Body of pancreas (tissue), 4 donors: ENCODE data around the gene GID8.

ENCODE experiments used
- POLR2A ChIP-seq, 3 donors: fragments of 450-650 bp; IDR thresholded peaks; one replicate each; pipeline ENCODE4 v1.6.1; 2016; ENCODE audit warnings: antibody characterized with exemption in 3 of 3, mild to moderate bottlenecking in 2 of 3
- TF ChIP-seq, protein P1 (sequence below), 7 experiments: fragments of 450-650 bp in 4 of 7; fragments of 200-600 bp in 3 of 7; sonication (generic) in 3 of 7; IDR thresholded peaks; one replicate each; pipeline ENCODE4 v1.5.1; 2016 to 2019; ENCODE audit warnings: antibody characterized with exemption in 7 of 7

DNA sequence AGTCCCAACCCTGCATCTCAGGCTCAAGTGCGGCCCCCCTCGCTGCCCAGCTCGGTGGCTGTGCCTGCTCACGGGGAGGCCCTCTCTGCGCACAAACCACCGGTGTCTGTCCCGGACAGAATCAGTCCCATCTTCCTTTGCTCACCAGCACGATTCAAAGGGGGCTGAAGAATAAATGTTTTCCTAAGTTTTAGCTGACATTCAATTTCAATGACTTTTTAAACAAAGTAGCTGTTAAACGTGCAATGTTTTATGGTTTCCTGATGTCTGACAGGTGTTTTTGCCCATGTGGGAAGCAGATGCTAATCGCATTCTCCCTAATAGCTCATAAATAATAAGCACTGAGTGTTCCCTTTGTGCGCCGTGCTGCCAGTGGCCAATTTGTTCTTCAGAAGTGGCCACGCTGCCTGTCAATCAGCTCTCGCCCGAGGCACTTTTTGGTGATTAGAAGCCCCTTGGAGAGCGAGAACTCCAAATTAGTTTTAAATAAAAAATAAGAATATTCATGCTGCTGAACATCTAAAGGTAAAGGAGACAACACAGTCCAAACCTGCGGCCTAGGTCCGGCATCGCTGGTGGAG, 42.5 kb downstream of the GID8 start:
- TF ChIP-seq, protein P1, sequence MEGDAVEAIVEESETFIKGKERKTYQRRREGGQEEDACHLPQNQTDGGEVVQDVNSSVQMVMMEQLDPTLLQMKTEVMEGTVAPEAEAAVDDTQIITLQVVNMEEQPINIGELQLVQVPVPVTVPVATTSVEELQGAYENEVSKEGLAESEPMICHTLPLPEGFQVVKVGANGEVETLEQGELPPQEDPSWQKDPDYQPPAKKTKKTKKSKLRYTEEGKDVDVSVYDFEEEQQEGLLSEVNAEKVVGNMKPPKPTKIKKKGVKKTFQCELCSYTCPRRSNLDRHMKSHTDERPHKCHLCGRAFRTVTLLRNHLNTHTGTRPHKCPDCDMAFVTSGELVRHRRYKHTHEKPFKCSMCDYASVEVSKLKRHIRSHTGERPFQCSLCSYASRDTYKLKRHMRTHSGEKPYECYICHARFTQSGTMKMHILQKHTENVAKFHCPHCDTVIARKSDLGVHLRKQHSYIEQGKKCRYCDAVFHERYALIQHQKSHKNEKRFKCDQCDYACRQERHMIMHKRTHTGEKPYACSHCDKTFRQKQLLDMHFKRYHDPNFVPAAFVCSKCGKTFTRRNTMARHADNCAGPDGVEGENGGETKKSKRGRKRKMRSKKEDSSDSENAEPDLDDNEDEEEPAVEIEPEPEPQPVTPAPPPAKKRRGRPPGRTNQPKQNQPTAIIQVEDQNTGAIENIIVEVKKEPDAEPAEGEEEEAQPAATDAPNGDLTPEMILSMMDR (IDR thresholded peaks at IDR 0.05) = no peak
- no peak for TF ChIP-seq POLR2A (IDR thresholded peaks at IDR 0.05)
